GM12891 (cell line): ENCODE results near the gene SCFD2.

Experiments used
- POLR2A ChIP-seq: IDR thresholded peaks from 2 replicates; pipeline ENCODE4 v1.6.1; 2011; ENCODE audit warnings: low read depth, low read length, control low read depth
- POLR2AphosphoS5 ChIP-seq: IDR thresholded peaks from 2 replicates; pipeline ENCODE4 v1.6.1; 2011; ENCODE audit warnings: low read depth, low read length, control low read depth
- POU2F2 ChIP-seq: IDR thresholded peaks from 2 replicates; pipeline ENCODE4 v1.6.1; 2011; ENCODE audit warnings: low read depth, mild to moderate bottlenecking, control low read depth, low read length, moderate library complexity
- SPI1 ChIP-seq: IDR thresholded peaks from 2 replicates; pipeline ENCODE4 v1.6.1; 2011; ENCODE audit warnings: low read depth, low read length, control low read depth
- TAF1 ChIP-seq: IDR thresholded peaks from 2 replicates; pipeline ENCODE4 v1.6.1; 2011; ENCODE audit warnings: low read depth, low read length, control low read depth

GRCh38 chr4:53349091-53349491, 16.8 kb downstream of the SCFD2 start:
- no peak for TF ChIP-seq POLR2AphosphoS5
- no peak for TF ChIP-seq POLR2A
- no peak for TF ChIP-seq TAF1
- no peak for TF ChIP-seq POU2F2
- TF ChIP-seq SPI1: no peak
